Measurements from ENCODE around the gene CISD1. TPM values are rescaled to one million over a fixed set of nuclear protein-coding genes. Genes with fewer than 3 reads are reported as not detected.

Gene CISD1
- total RNA-seq, 3 donors from 2014 or later = 9.9 to 27.2 (median 13.2) TPM

DNA sequence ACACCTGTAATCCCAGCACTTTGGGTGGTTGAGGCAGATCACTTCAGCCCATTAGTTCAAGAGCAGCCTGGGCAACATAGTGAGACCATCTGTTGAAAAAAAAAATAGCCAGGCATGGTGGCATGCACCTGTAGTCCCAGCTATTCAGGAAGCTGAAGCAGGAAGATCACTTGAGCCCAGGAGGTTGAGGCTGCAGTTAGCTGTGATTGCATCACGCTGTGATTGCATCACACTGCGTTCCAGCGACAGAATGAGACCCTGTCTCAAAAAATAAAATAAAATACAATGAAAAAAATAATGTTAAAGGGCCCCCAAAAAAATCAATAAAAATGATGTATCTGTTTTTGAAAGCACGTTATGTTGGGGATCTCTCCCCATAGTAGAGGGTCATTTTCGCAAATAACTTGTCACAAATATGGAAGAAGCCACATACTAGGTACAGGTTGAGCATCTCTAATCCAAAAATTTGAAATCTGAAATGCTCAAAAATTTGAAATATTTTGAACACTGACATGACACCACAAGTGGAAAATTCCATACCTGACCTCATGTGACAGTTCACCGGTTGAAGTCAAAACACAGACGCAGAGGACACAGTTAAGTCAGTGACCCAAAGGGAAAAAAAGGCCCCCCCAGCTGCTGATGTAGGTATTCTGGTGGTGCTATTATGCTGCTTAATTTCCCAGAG, 9.5 kb downstream of the CISD1 start:
- intact Hi-C loops (cut with DNase I; ENCODE audit: low total_unique reads) = no loop called here

DNA sequence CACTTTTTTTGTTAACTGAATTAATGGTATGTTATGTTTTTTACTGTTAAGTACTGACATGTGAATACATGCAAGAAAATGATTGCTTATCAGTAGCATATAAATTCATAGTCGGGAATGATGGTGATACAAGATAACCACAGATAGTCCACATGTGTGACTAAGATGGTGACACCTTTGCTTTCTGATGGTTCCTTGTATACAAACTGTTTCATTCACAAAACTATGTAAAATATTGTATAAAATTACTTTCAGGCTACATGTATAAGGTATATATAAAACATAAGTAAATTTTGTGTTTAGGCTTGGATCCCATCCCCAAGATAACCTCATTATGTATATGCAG, 10.0 kb downstream of the CISD1 start:
- no peak for DNase-seq (ENCODE audit: low spot score in 2 of 2)
- TF ChIP-seq POLR2A (IDR thresholded peaks at IDR 0.05) = no peak
- no peak for TF ChIP-seq POLR2AphosphoS5 (IDR thresholded peaks at IDR 0.05)
- TF ChIP-seq, protein P1, sequence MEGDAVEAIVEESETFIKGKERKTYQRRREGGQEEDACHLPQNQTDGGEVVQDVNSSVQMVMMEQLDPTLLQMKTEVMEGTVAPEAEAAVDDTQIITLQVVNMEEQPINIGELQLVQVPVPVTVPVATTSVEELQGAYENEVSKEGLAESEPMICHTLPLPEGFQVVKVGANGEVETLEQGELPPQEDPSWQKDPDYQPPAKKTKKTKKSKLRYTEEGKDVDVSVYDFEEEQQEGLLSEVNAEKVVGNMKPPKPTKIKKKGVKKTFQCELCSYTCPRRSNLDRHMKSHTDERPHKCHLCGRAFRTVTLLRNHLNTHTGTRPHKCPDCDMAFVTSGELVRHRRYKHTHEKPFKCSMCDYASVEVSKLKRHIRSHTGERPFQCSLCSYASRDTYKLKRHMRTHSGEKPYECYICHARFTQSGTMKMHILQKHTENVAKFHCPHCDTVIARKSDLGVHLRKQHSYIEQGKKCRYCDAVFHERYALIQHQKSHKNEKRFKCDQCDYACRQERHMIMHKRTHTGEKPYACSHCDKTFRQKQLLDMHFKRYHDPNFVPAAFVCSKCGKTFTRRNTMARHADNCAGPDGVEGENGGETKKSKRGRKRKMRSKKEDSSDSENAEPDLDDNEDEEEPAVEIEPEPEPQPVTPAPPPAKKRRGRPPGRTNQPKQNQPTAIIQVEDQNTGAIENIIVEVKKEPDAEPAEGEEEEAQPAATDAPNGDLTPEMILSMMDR (IDR thresholded peaks at IDR 0.05) = no peak
- intact Hi-C loops (cut with DNase I; ENCODE audit: low total_unique reads) = no loop called here
- no peak overlapping the region for H3K4me3 ChIP-seq
- no peaks in the 10 kb centered on the region for H3K36me3 ChIP-seq
- no peak overlapping the region for H3K27ac ChIP-seq
- no peaks in the 10 kb centered on the region for H3K27me3 ChIP-seq
- H3K9me3 ChIP-seq = no peaks in the 10 kb centered on the region
- no peaks in the 10 kb centered on the region for H3K4me1 ChIP-seq

More for the DNA sequence above, 9.5 kb downstream of the CISD1 start:
- Histone ChIP-seq H3K9me3 (no peaks in the 10 kb centered on the region), H3K36me3 (no peaks in the 10 kb centered on the region), H3K27me3 (no peaks in the 10 kb centered on the region), H3K27ac (no peak overlapping the region), H3K4me3 (no peak overlapping the region), H3K4me1 (no peaks in the 10 kb centered on the region)
- DNase-seq (ENCODE audit: low spot score in 2 of 2) = no peak
- no peak for TF ChIP-seq POLR2AphosphoS5 (IDR thresholded peaks at IDR 0.05)
- TF ChIP-seq, protein P1 (IDR thresholded peaks at IDR 0.05) = no peak
- TF ChIP-seq POLR2A (IDR thresholded peaks at IDR 0.05) = no peak

DNA sequence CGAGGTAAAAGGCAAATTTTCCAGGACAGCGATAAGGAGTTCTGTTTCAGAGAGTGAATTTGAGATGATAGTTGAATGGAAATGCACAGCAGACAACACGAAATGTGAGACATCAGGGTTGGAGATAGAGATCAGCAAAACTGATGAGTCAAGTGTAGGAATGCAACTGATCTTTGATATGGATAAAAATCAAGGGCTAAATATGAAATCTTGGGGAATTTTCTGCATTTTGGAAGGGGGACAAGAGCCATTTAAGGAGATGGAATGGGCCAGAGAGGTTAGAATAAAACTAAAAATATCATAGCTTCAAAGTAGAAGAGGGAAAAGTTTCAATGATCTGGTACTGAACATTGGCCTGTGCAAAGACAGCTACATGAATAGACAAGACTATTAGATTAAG, 11.5 kb downstream of the CISD1 start:
- intact Hi-C loops (cut with DNase I; ENCODE audit: low total_unique reads) = no loop called here
- Histone ChIP-seq H3K27ac (no peak overlapping the region), H3K9me3 (no peaks in the 10 kb centered on the region), H3K4me1 (no peaks in the 10 kb centered on the region), H3K27me3 (no peaks in the 10 kb centered on the region), H3K4me3 (no peak overlapping the region), H3K36me3 (no peaks in the 10 kb centered on the region)
- TF ChIP-seq POLR2A (IDR thresholded peaks at IDR 0.05) = no peak
- DNase-seq (ENCODE audit: low spot score in 2 of 2) = no peak

DNA sequence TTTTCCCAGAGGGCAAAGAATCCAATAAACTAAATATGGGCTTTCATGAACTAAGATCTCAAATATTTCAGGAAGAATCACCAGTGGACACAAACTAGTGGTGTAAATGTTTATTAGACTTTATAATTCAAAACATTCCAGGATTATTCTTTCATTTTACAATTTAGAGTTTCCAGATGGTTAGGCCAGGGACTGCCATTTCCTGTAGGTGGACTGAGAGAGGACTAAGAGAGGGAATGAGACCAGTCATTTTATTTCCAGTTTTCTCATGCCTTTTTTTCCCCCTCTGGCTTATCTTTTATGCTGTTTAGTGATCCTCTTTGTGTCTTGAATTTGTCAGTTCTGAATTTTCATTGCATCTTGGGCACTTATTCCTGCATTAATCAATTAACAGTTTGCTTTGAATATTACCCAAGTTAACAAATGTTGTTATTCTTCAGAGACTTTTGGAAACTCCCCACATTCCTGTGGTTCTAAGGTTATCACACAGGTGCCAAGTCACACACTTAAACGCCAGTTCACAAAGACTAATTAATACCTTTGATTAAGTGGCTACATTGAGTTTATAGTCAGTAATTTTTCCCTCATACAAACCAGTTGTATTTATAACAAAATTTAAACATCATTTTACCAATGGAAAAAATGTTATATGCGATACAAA, 12.3 kb downstream of the CISD1 start:
- no peaks in the 10 kb centered on the region for H3K4me1 ChIP-seq
- no peaks in the 10 kb centered on the region for H3K9me3 ChIP-seq
- no peaks in the 10 kb centered on the region for H3K36me3 ChIP-seq
- H3K27me3 ChIP-seq = no peaks in the 10 kb centered on the region
- no peak for DNase-seq (ENCODE audit: low spot score in 2 of 2)
- TF ChIP-seq, protein P1 (IDR thresholded peaks at IDR 0.05) = no peak
- TF ChIP-seq POLR2AphosphoS5 (IDR thresholded peaks at IDR 0.05) = no peak
- TF ChIP-seq POLR2A (IDR thresholded peaks at IDR 0.05) = no peak
- no peak overlapping the region for H3K4me3 ChIP-seq
- no peak overlapping the region for H3K27ac ChIP-seq
- intact Hi-C loops (cut with DNase I; ENCODE audit: low total_unique reads) = no loop called here

DNA sequence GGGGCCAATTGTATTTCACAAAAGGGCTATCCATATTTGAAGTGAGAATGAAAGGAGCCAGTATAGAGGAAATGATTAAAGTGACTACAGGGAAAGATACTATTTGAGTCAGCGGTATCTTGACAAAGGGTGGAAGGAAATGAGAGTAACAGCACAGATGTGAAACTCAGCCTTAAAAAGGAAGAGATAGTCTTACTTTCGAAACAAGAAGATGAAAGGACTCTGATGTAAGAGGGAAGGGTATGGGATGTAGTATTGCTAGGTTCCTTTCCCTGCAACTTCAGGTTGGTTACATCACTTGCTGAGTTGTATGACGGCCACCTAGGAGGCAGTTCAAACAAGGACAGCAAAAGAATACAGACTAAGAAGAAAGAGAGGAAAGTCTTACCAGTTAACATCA, 13.7 kb downstream of the CISD1 start:
- H3K4me3 ChIP-seq = no peak overlapping the region
- no peaks in the 10 kb centered on the region for H3K9me3 ChIP-seq
- no peak for DNase-seq (ENCODE audit: low spot score in 2 of 2)
- TF ChIP-seq POLR2AphosphoS5 (IDR thresholded peaks at IDR 0.05) (no peak), POLR2A (IDR thresholded peaks at IDR 0.05) (no peak)
- TF ChIP-seq, protein P1 (IDR thresholded peaks at IDR 0.05) = no peak
- H3K27me3 ChIP-seq = no peaks in the 10 kb centered on the region
- no peak overlapping the region for H3K27ac ChIP-seq
- H3K4me1 ChIP-seq = no peaks in the 10 kb centered on the region
- intact Hi-C loops (cut with DNase I; ENCODE audit: low total_unique reads) = no loop called here
- no peaks in the 10 kb centered on the region for H3K36me3 ChIP-seq

Data from breast epithelium (tissue), 4 donors.